Measurements from ENCODE around the gene ZNF148. TPM values are rescaled to one million over a fixed set of nuclear protein-coding genes. Genes with fewer than 3 reads are reported as not detected.

The ZNF148 gene
- total RNA-seq, 4 donors from 2014 or later, result 30.3 to 39.0 (median 33.0) TPM

DNA sequence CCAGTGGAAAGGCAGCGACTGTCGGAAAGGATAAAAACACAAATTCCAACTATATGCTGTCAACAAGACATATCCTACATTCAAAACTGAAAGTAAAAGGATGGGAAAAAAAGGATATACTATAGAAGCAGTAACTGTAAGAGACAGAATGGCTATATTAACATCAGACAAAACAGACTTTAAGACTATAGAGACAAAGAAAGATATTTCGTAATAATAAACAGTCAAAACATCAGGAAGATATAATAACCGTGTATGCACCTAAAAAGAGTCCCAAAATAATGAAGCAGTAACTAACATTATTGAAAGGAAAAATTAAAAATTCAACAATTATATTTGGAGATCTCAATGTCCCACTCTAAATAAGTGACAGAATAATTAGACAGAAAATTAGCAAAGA is 48.2 kb downstream of the ZNF148 start:
- intact Hi-C loops (cut with DNase I), result no loop called here
- H3K27ac ChIP-seq (replicated peaks in 1 of 4), result no peak overlapping the region
- TF ChIP-seq POLR2AphosphoS5 (IDR thresholded peaks at IDR 0.05) (no peak), EP300 (IDR thresholded peaks at IDR 0.05) (no peak), POLR2A (IDR thresholded peaks at IDR 0.05; ENCODE audit: low read depth) (no peak)
- TF ChIP-seq, protein P1, sequence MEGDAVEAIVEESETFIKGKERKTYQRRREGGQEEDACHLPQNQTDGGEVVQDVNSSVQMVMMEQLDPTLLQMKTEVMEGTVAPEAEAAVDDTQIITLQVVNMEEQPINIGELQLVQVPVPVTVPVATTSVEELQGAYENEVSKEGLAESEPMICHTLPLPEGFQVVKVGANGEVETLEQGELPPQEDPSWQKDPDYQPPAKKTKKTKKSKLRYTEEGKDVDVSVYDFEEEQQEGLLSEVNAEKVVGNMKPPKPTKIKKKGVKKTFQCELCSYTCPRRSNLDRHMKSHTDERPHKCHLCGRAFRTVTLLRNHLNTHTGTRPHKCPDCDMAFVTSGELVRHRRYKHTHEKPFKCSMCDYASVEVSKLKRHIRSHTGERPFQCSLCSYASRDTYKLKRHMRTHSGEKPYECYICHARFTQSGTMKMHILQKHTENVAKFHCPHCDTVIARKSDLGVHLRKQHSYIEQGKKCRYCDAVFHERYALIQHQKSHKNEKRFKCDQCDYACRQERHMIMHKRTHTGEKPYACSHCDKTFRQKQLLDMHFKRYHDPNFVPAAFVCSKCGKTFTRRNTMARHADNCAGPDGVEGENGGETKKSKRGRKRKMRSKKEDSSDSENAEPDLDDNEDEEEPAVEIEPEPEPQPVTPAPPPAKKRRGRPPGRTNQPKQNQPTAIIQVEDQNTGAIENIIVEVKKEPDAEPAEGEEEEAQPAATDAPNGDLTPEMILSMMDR (IDR thresholded peaks at IDR 0.05), result no peak
- no peaks in the 10 kb centered on the region for H3K9me3 ChIP-seq
- DNase-seq (ENCODE audit: extremely low spot score), result no peak
- no peak overlapping the region for H3K4me3 ChIP-seq
- peaks cover 0 to 25% (median 5%) of the 10 kb centered on the region in 4 donors for H3K36me3 ChIP-seq
- WGBS, result 85% methylated on average over 4 of the region's 4 CpGs
- H3K27me3 ChIP-seq, result no peaks in the 10 kb centered on the region
- H3K4me1 ChIP-seq, result peaks cover 0 to 8% (median 5%) of the 10 kb centered on the region in 4 donors

GRCh38 chr3:125325746-125326145 is 49.4 kb downstream of the ZNF148 start:
- Histone ChIP-seq H3K4me3 (no peak overlapping the region), H3K27me3 (no peaks in the 10 kb centered on the region), H3K27ac (replicated peaks in 1 of 4) (no peak overlapping the region), H3K4me1 (peaks cover 0 to 9% (median 4%) of the 10 kb centered on the region in 4 donors), H3K9me3 (no peaks in the 10 kb centered on the region), H3K36me3 (peaks cover 0 to 25% (median 5%) of the 10 kb centered on the region in 4 donors)
- intact Hi-C loops (cut with DNase I), result no loop called here
- no peak for DNase-seq (ENCODE audit: extremely low spot score)
- TF ChIP-seq POLR2A (IDR thresholded peaks at IDR 0.05; ENCODE audit: low read depth) (no peak), EP300 (IDR thresholded peaks at IDR 0.05) (no peak), POLR2AphosphoS5 (IDR thresholded peaks at IDR 0.05) (no peak)
- TF ChIP-seq, protein P1 (IDR thresholded peaks at IDR 0.05), result no peak

DNA sequence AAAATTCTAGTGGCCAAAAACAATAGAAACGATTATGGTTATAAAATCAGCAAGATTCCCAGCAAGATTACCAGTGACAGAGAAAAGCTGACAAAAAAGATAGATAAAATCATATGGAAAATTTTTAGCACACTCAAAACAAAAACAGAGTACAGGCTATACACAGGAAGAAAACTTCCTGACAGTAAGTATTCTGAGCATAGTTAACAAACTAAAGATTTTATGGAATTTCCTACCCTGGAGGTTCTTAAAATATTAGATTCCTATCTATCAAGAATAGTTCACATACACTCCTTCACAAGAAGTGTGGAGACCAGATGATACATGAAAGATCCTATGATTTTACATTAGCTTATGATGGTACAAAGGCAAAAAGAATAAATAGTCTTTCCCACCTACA is 50.8 kb downstream of the ZNF148 start:
- intact Hi-C loops (cut with DNase I), result no loop called here
- 61% methylated on average over 1 of the region's 1 CpG for WGBS
- no peak for TF ChIP-seq EP300 (IDR thresholded peaks at IDR 0.05)
- TF ChIP-seq POLR2AphosphoS5 (IDR thresholded peaks at IDR 0.05), result no peak
- TF ChIP-seq, protein P1 (IDR thresholded peaks at IDR 0.05), result no peak
- TF ChIP-seq POLR2A (IDR thresholded peaks at IDR 0.05; ENCODE audit: low read depth), result no peak
- Histone ChIP-seq H3K36me3 (peaks cover 0 to 18% (median under 1%) of the 10 kb centered on the region in 4 donors), H3K4me1 (peaks cover 0 to 9% (median 4%) of the 10 kb centered on the region in 4 donors), H3K9me3 (no peaks in the 10 kb centered on the region), H3K4me3 (no peak overlapping the region), H3K27ac (replicated peaks in 1 of 4) (no peak overlapping the region), H3K27me3 (no peaks in the 10 kb centered on the region)
- DNase-seq (ENCODE audit: extremely low spot score), result no peak

DNA sequence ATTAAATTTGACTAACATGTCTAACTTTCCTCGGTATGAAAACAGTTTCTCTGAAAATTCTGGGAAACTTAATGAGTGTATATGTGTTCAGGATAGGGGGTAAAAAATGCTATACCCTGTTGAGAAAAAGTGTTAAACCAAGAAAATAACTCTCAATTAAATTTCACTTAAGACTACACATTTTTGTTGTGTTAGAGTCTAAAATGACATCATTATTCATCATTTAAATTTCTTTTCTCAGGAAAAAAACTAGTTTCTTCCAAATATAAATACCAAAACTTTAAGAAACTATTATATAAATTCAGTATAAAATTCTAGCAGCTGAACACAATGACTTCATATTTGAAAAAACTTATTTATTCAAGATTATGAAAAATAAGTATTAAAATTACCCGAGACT is 52.2 kb downstream of the ZNF148 start:
- H3K4me1 ChIP-seq, result peaks cover 0 to 17% (median 4%) of the 10 kb centered on the region in 4 donors
- H3K36me3 ChIP-seq, result peaks cover 0 to 12% (median 0%) of the 10 kb centered on the region in 4 donors
- H3K4me3 ChIP-seq, result no peak overlapping the region
- DNase-seq (ENCODE audit: extremely low spot score), result no peak
- intact Hi-C loops (cut with DNase I), result no loop called here
- TF ChIP-seq POLR2AphosphoS5 (IDR thresholded peaks at IDR 0.05), result no peak
- TF ChIP-seq, protein P1 (IDR thresholded peaks at IDR 0.05), result no peak
- TF ChIP-seq EP300 (IDR thresholded peaks at IDR 0.05), result no peak
- no peak for TF ChIP-seq POLR2A (IDR thresholded peaks at IDR 0.05; ENCODE audit: low read depth)
- H3K9me3 ChIP-seq, result no peaks in the 10 kb centered on the region
- 90% methylated on average over 2 of the region's 2 CpGs for WGBS
- no peaks in the 10 kb centered on the region for H3K27me3 ChIP-seq
- H3K27ac ChIP-seq (replicated peaks in 1 of 4), result no peak overlapping the region

DNA sequence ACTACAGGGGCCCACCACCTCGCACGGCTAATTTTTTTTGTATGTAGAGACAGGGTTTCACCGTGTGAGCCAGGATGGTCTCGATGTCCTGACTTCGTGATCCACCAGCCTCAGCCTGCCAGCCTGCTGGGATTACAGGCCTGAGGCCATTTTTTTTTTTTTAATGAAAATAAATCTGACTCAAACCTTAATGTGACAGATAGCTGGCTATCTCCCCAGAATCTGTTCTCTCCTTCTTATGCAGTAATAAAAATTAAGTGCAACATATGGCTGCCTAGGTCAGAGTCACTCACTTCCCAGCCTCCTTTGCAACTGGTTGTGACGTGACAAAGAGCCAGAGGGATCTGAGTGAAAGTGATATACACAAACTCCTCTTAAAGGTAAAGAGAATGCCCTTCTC is 53.0 kb downstream of the ZNF148 start:
- TF ChIP-seq, protein P1 (IDR thresholded peaks at IDR 0.05), result no peak
- TF ChIP-seq EP300 (IDR thresholded peaks at IDR 0.05) (no peak), POLR2A (IDR thresholded peaks at IDR 0.05; ENCODE audit: low read depth) (no peak), POLR2AphosphoS5 (IDR thresholded peaks at IDR 0.05) (no peak)
- no peak overlapping the region for H3K4me3 ChIP-seq
- no peaks in the 10 kb centered on the region for H3K27me3 ChIP-seq
- peaks cover 0 to 12% (median 0%) of the 10 kb centered on the region in 4 donors for H3K36me3 ChIP-seq
- 60% methylated on average over 6 of the region's 6 CpGs for WGBS
- no peaks in the 10 kb centered on the region for H3K9me3 ChIP-seq
- H3K27ac ChIP-seq (replicated peaks in 1 of 4), result no peak overlapping the region
- intact Hi-C loops (cut with DNase I), result no loop called here
- peaks cover 0 to 17% (median 4%) of the 10 kb centered on the region in 4 donors for H3K4me1 ChIP-seq
- DNase-seq (ENCODE audit: extremely low spot score), result no peak

Measured in esophagus muscularis mucosa (tissue), 4 donors.